Measurements from ENCODE around the gene OXA1L. TPM values are rescaled to one million over a fixed set of nuclear protein-coding genes. Genes with fewer than 3 reads are reported as not detected.

The OXA1L gene
- polyA plus RNA-seq, 1 donor from 2014 or later: 60.7 TPM

- TF ChIP-seq MXI1 (conservative IDR thresholded peaks at IDR 0.05; ENCODE audit: poor library complexity, severe bottlenecking): no peak
- no peak for TF ChIP-seq RAD21 (conservative IDR thresholded peaks at IDR 0.05)
- TF ChIP-seq EZH2 (IDR thresholded peaks at IDR 0.05; ENCODE audit: borderline replicate concordance, insufficient read depth, low read length, poor library complexity, severe bottlenecking): no peak
- TF ChIP-seq TAF1 (IDR thresholded peaks at IDR 0.05; ENCODE audit: low read depth): no peak
- TF ChIP-seq SMC3 (conservative IDR thresholded peaks at IDR 0.05; ENCODE audit: poor library complexity): no peak
- no peak for TF ChIP-seq CTCF (IDR thresholded peaks at IDR 0.05; ENCODE audit: poor library complexity, severe bottlenecking)
- TF ChIP-seq POLR2AphosphoS5 (IDR thresholded peaks at IDR 0.05): no peak
- TF ChIP-seq REST (IDR thresholded peaks at IDR 0.05; ENCODE audit: borderline replicate concordance): no peak
- TF ChIP-seq EP300 (conservative IDR thresholded peaks at IDR 0.05; ENCODE audit: poor library complexity, severe bottlenecking): no peak
- Histone ChIP-seq H3K27ac (ENCODE audit: low read length) (no peak overlapping the region), H3K9me2 (ENCODE audit: insufficient read depth, low read length) (no peaks in the 10 kb centered on the region), H3K79me2 (replicated peaks; ENCODE audit: insufficient read depth, low read length) (no peaks in the 10 kb centered on the region), H3K27me3 (ENCODE audit: insufficient read depth, low read depth, low read length) (no peaks in the 10 kb centered on the region), H3K9me3 (ENCODE audit: low read length) (no peaks in the 10 kb centered on the region), H3K4me3 (ENCODE audit: low read length) (no peak overlapping the region), H3K4me2 (ENCODE audit: low read length) (no peak overlapping the region), H3K9ac (ENCODE audit: low read length) (no peak overlapping the region), H4K20me1 (ENCODE audit: insufficient read depth) (no peaks in the 10 kb centered on the region), H3F3A (ENCODE audit: insufficient read depth, low read length, poor library complexity, severe bottlenecking) (no peaks in the 10 kb centered on the region), H2AFZ (ENCODE audit: low read depth, low read length) (no peak overlapping the region), H3K36me3 (ENCODE audit: insufficient read depth, low read length) (no peaks in the 10 kb centered on the region)
These were observed 18.3 kb upstream of the OXA1L start for GRCh38 chr14:22748206-22748605.

DNA sequence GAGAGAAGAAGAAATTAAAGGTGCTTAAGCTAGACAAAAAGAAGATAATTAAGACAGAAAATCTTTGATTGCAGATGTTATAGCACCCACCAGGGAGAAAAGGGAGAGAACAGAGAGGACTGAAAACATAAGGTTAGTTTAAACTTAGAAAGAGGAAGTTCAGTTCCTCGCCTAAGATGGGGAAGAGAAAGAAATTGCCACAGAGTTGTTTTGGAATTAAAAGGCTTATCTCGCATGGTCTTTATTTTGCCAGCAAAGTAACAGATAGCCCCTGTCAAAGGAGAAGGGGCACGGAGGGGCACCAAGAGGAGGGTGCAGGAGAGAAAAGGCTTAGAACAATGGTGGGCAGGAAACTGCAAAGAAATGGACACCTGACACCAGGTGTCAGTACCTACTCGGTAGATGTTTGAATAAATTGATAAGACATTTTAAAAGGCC lies 17.8 kb upstream of the OXA1L start:
- Histone ChIP-seq H3K9me2 (ENCODE audit: insufficient read depth, low read length) (no peaks in the 10 kb centered on the region), H3K27ac (ENCODE audit: low read length) (no peak overlapping the region), H3K9me3 (ENCODE audit: low read length) (no peaks in the 10 kb centered on the region), H3K4me2 (ENCODE audit: low read length) (no peak overlapping the region), H4K20me1 (ENCODE audit: insufficient read depth) (no peaks in the 10 kb centered on the region), H3F3A (ENCODE audit: insufficient read depth, low read length, poor library complexity, severe bottlenecking) (no peaks in the 10 kb centered on the region), H3K27me3 (ENCODE audit: insufficient read depth, low read depth, low read length) (no peaks in the 10 kb centered on the region), H3K79me2 (replicated peaks; ENCODE audit: insufficient read depth, low read length) (no peaks in the 10 kb centered on the region), H3K4me3 (ENCODE audit: low read length) (no peak overlapping the region), H3K36me3 (ENCODE audit: insufficient read depth, low read length) (no peaks in the 10 kb centered on the region), H3K9ac (ENCODE audit: low read length) (no peak overlapping the region), H2AFZ (ENCODE audit: low read depth, low read length) (no peak overlapping the region)
- TF ChIP-seq POLR2AphosphoS5 (IDR thresholded peaks at IDR 0.05) (no peak), REST (IDR thresholded peaks at IDR 0.05; ENCODE audit: borderline replicate concordance) (no peak), MXI1 (conservative IDR thresholded peaks at IDR 0.05; ENCODE audit: poor library complexity, severe bottlenecking) (no peak), CTCF (IDR thresholded peaks at IDR 0.05; ENCODE audit: poor library complexity, severe bottlenecking) (no peak), EZH2 (IDR thresholded peaks at IDR 0.05; ENCODE audit: borderline replicate concordance, insufficient read depth, low read length, poor library complexity, severe bottlenecking) (no peak), SMC3 (conservative IDR thresholded peaks at IDR 0.05; ENCODE audit: poor library complexity) (no peak), EP300 (conservative IDR thresholded peaks at IDR 0.05; ENCODE audit: poor library complexity, severe bottlenecking) (no peak), RAD21 (conservative IDR thresholded peaks at IDR 0.05) (no peak), TAF1 (IDR thresholded peaks at IDR 0.05; ENCODE audit: low read depth) (no peak)
